GM19467 (cell line): ENCODE measurements around the gene TYMS.
A peak's percentile ranks its signal among the peaks of the same experiment; 100 is the strongest.

Source experiments
- ATAC-seq: cut with Tn5 transposase; IDR thresholded peaks from one replicate; pipeline ENCODE4 v1.9.1; 2021; ENCODE audit warnings: mild to moderate bottlenecking, moderate library complexity; ENCODE audit not compliant: unreplicated experiment

TYMS gene

GRCh38 chr18:657311-658000 lies at the start of gene TYMS:
Gene TYMS (plus strand): TSS chr18:657653. CDS start chr18:657743, 90 bp downstream.
- peak; percentile 54 for ATAC-seq

GRCh38 chr18:607930-608329 lies 49.5 kb upstream of the TYMS start:
- no peak for ATAC-seq

GRCh38 chr18:610214-610928 lies 47.1 kb upstream of the TYMS start:
- no peak for ATAC-seq

GRCh38 chr18:612156-612555 lies 45.3 kb upstream of the TYMS start:
- ATAC-seq = no peak

- ATAC-seq = no peak
Measured at GRCh38 chr18:614193-614592, 43.3 kb upstream of the TYMS start.

- no peak for ATAC-seq
Measured at GRCh38 chr18:615092-615521, 42.3 kb upstream of the TYMS start.

GRCh38 chr18:615773-616172 lies 41.7 kb upstream of the TYMS start:
- no peak for ATAC-seq

- ATAC-seq = no peak
Measured at GRCh38 chr18:616380-616995, 41.0 kb upstream of the TYMS start.

GRCh38 chr18:617970-618504 lies 39.4 kb upstream of the TYMS start:
- ATAC-seq = no peak

GRCh38 chr18:618618-619017 lies 38.8 kb upstream of the TYMS start:
- no peak for ATAC-seq

- no peak for ATAC-seq
Measured at GRCh38 chr18:621291-622043, 36.0 kb upstream of the TYMS start.

- ATAC-seq = no peak
Measured at GRCh38 chr18:622289-622688, 35.2 kb upstream of the TYMS start.

GRCh38 chr18:623761-624620 lies 33.5 kb upstream of the TYMS start:
- ATAC-seq = no peak

- no peak for ATAC-seq
Measured at GRCh38 chr18:627231-627630, 30.2 kb upstream of the TYMS start.

- no peak for ATAC-seq
Measured at GRCh38 chr18:629269-630150, 27.9 kb upstream of the TYMS start.

GRCh38 chr18:631560-631959 lies 25.9 kb upstream of the TYMS start:
- ATAC-seq = no peak

GRCh38 chr18:634551-635045 lies 22.9 kb upstream of the TYMS start:
- no peak for ATAC-seq

GRCh38 chr18:635171-635570 lies 22.3 kb upstream of the TYMS start:
- no peak for ATAC-seq

- ATAC-seq = no peak
Measured at GRCh38 chr18:641224-641623, 16.2 kb upstream of the TYMS start.
